Peyer's patch (tissue), 4 donors: ENCODE results near the gene FCRL6. TPM values are rescaled to one million over a fixed set of nuclear protein-coding genes. Genes with fewer than 3 reads are reported as not detected.

Source experiments
- DNase-seq, 3 donors: peaks; one replicate each; pipeline ENCODE4 v3.0.0-alpha.2; 2017 to 2019
- H3K27ac ChIP-seq, 4 donors: fragments of 200-600 bp; sonication (generic); one replicate each; pipeline ENCODE4 v1.5.1; 2016 to 2019
- H3K27me3 ChIP-seq, 2 donors: fragments of 200-600 bp; sonication (generic); one replicate each; pipeline ENCODE4 v1.5.1; 2019
- H3K36me3 ChIP-seq, 3 donors: fragments of 200-600 bp; sonication (generic); one replicate each; pipeline ENCODE4 v1.5.1; 2016 to 2019
- H3K4me1 ChIP-seq, 4 donors: fragments of 200-600 bp; sonication (generic); one replicate each; pipeline ENCODE4 v1.5.1; 2016 to 2019
- H3K4me3 ChIP-seq, 4 donors: fragments of 200-600 bp; sonication (generic); 1 replicate in 3 of 4; 2 replicates in 1 of 4; pipeline ENCODE4 v1.5.1; 2016 to 2019; ENCODE audit warnings: mild to moderate bottlenecking in 1 of 4
- H3K9me3 ChIP-seq, 4 donors: fragments of 200-600 bp; sonication (generic); one replicate each; pipeline ENCODE4 v1.5.1; 2016 to 2019; ENCODE audit warnings: mild to moderate bottlenecking in 1 of 4
- CTCF ChIP-seq, 6 experiments: fragments of 450-650 bp in 4 of 6; fragments of 200-600 bp in 2 of 6; sonication (generic) in 1 of 6; IDR thresholded peaks; one replicate each; pipeline ENCODE4 v1.5.1; 2017 to 2019; ENCODE audit warnings: antibody characterized with exemption in 6 of 6, mild to moderate bottlenecking in 3 of 6, moderate library complexity in 1 of 6
- POLR2A ChIP-seq, 2 donors: fragments of 450-650 bp; IDR thresholded peaks; one replicate each; pipeline ENCODE4 v1.5.1; 2017; ENCODE audit warnings: antibody characterized with exemption in 2 of 2, mild to moderate bottlenecking in 2 of 2, moderate library complexity in 2 of 2
- total RNA-seq, 4 donors: library from RNA; depleted of rRNA; stranded (reverse); fragments of >200 nt; gene quantifications; one replicate each; pipeline ENCODE4 v1.1.0, GENCODE V29; 2016

Gene FCRL6
- total RNA-seq, 4 donors from 2014 or later, result 2.4 to 13.2 TPM; not detected in 2

GRCh38 chr1:159790237-159790917 lies 11.8 kb upstream of the FCRL6 start:
- Histone ChIP-seq H3K4me3 (no peak overlapping the region), H3K36me3 (no peaks in the 10 kb centered on the region), H3K9me3 (no peaks in the 10 kb centered on the region), H3K27me3 (no peaks in the 10 kb centered on the region), H3K4me1 (no peaks in the 10 kb centered on the region), H3K27ac (no peak overlapping the region)
- no peak for DNase-seq
- TF ChIP-seq POLR2A (IDR thresholded peaks at IDR 0.05), result no peak
- TF ChIP-seq CTCF (IDR thresholded peaks at IDR 0.05), result peak in 5 of 6 experiments; percentile 15 to 57 (median 53)

GRCh38 chr1:159791031-159791430 lies 11.1 kb upstream of the FCRL6 start:
- Histone ChIP-seq H3K36me3 (no peaks in the 10 kb centered on the region), H3K4me3 (no peak overlapping the region), H3K4me1 (no peaks in the 10 kb centered on the region), H3K9me3 (no peaks in the 10 kb centered on the region), H3K27ac (no peak overlapping the region), H3K27me3 (no peaks in the 10 kb centered on the region)
- DNase-seq, result no peak
- TF ChIP-seq POLR2A (IDR thresholded peaks at IDR 0.05), result no peak
- TF ChIP-seq CTCF (IDR thresholded peaks at IDR 0.05), result no peak

- no peaks in the 10 kb centered on the region for H3K27me3 ChIP-seq
- no peak for TF ChIP-seq CTCF (IDR thresholded peaks at IDR 0.05)
- no peak for TF ChIP-seq POLR2A (IDR thresholded peaks at IDR 0.05)
- no peaks in the 10 kb centered on the region for H3K9me3 ChIP-seq
- H3K27ac ChIP-seq, result no peak overlapping the region
- no peaks in the 10 kb centered on the region for H3K4me1 ChIP-seq
- no peaks in the 10 kb centered on the region for H3K36me3 ChIP-seq
- DNase-seq, result no peak
- H3K4me3 ChIP-seq, result no peak overlapping the region
Measured at GRCh38 chr1:159791461-159791860, 10.7 kb upstream of the FCRL6 start.

GRCh38 chr1:159795534-159795933 lies 6.6 kb upstream of the FCRL6 start:
- no peaks in the 10 kb centered on the region for H3K9me3 ChIP-seq
- no peak for DNase-seq
- TF ChIP-seq CTCF (IDR thresholded peaks at IDR 0.05) (no peak), POLR2A (IDR thresholded peaks at IDR 0.05) (no peak)
- H3K36me3 ChIP-seq, result no peaks in the 10 kb centered on the region
- no peaks in the 10 kb centered on the region for H3K27me3 ChIP-seq
- no peak overlapping the region for H3K4me3 ChIP-seq
- no peaks in the 10 kb centered on the region for H3K4me1 ChIP-seq
- H3K27ac ChIP-seq, result no peak overlapping the region

- peak; percentile 57 to 84 (median 62) for DNase-seq
- no peak overlapping the region for H3K27ac ChIP-seq
- TF ChIP-seq POLR2A (IDR thresholded peaks at IDR 0.05) (no peak), CTCF (IDR thresholded peaks at IDR 0.05) (peak; percentile 40 to 92 (median 82))
- no peak overlapping the region for H3K4me3 ChIP-seq
- no peaks in the 10 kb centered on the region for H3K27me3 ChIP-seq
- no peaks in the 10 kb centered on the region for H3K4me1 ChIP-seq
- H3K9me3 ChIP-seq, result no peaks in the 10 kb centered on the region
- H3K36me3 ChIP-seq, result no peaks in the 10 kb centered on the region
Measured at GRCh38 chr1:159798893-159799292, 3.3 kb upstream of the FCRL6 start.
